GM23338 (cell line): ENCODE results near the gene BIRC6.

Source experiments
- CREB1 ChIP-seq: fragments of 250-450 bp; sonication (Bioruptor Pico); IDR thresholded peaks from 2 replicates; pipeline ENCODE4 v1.5.0; 2020; ENCODE audit warnings: low read depth, mild to moderate bottlenecking, moderate library complexity
- EZH2 ChIP-seq: fragments of 200-600 bp; sonication (generic); IDR thresholded peaks from one replicate; pipeline ENCODE4 v1.8.0; 2017; ENCODE audit warnings: antibody characterized with exemption, mild to moderate bottlenecking, low read depth; ENCODE audit not compliant: unreplicated experiment
- EZH2phosphoT487 ChIP-seq: fragments of 200-600 bp; sonication (generic); IDR thresholded peaks from one replicate; pipeline ENCODE4 v1.8.1; 2018; ENCODE audit warnings: antibody characterized with exemption; ENCODE audit not compliant: unreplicated experiment
- JUNB ChIP-seq: IDR thresholded peaks from one replicate; pipeline ENCODE4 v1.6.1; 2016; ENCODE audit warnings: antibody characterized with exemption; ENCODE audit not compliant: unreplicated experiment
- NANOG ChIP-seq: IDR thresholded peaks from 2 replicates; pipeline ENCODE4 v1.6.1; 2016; ENCODE audit warnings: antibody characterized with exemption, borderline replicate concordance
- POLR2AphosphoS5 ChIP-seq: IDR thresholded peaks from 2 replicates; pipeline ENCODE4 v1.6.1; 2016; ENCODE audit warnings: antibody characterized with exemption, low read depth
- STAT1 ChIP-seq: IDR thresholded peaks from one replicate; pipeline ENCODE4 v1.6.1; 2016; ENCODE audit warnings: antibody characterized with exemption; ENCODE audit not compliant: unreplicated experiment
- ZNF114 ChIP-seq: fragments of 250-450 bp; sonication (Bioruptor Pico); IDR thresholded peaks from 2 replicates; pipeline ENCODE4 v1.5.0; 2020; ENCODE audit warnings: mild to moderate bottlenecking, moderate library complexity
- ZNF331 ChIP-seq: fragments of 250-450 bp; sonication (Bioruptor Pico); IDR thresholded peaks from 2 replicates; pipeline ENCODE4 v1.5.0; 2020; ENCODE audit warnings: low read depth, mild to moderate bottlenecking, moderate library complexity
- TF ChIP-seq, protein P1 (sequence below), 2 experiments: fragments of 200-600 bp in 1 of 2; sonication (generic) in 1 of 2; conservative IDR thresholded peaks; 2 replicates each; pipeline versions ENCODE4 v1.5.1 to v1.6.1; 2016 to 2017; ENCODE audit warnings: antibody characterized with exemption in 2 of 2, low read depth in 2 of 2, mild to moderate bottlenecking in 2 of 2, moderate library complexity in 1 of 2
- TF ChIP-seq, protein P2 (sequence below): IDR thresholded peaks from one replicate; pipeline ENCODE4 v1.6.1; 2018; ENCODE audit warnings: antibody characterized with exemption; ENCODE audit not compliant: unreplicated experiment
- TF ChIP-seq, protein P3 (sequence below): IDR thresholded peaks from 2 replicates; pipeline ENCODE4 v1.6.1; 2016; ENCODE audit warnings: antibody characterized with exemption
- TF ChIP-seq, protein P4 (sequence below): fragments of 250-450 bp; sonication (Bioruptor Pico); IDR thresholded peaks from 2 replicates; pipeline ENCODE4 v1.5.0; 2020; ENCODE audit warnings: mild to moderate bottlenecking, moderate library complexity

DNA sequence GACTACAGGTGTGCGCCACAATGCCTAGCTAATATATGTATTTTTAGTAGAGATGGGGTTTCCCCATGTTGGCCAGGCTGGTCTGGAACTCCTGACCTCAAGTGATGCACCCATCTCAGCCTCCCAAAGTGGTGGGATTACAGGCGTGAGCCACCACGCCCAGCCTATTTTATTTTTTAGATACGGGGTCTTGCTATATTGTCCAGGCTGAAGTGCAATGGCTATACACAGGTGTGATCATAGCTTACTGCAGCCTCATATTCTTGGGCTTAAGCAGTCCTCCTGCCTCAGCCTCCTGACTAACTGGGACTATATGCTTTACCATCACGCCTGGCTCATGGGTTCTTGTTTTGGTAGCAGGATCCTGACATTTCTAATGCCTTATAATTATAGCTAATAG, 42.4 kb downstream of the BIRC6 start:
- TF ChIP-seq EZH2phosphoT487 (no peak), NANOG (no peak), EZH2 (no peak), ZNF114 (no peak), STAT1 (no peak), POLR2AphosphoS5 (no peak), CREB1 (CRISPR knock-in tag) (no peak), ZNF331 (CRISPR knock-in tag) (no peak), JUNB (no peak)
- TF ChIP-seq, protein P1, sequence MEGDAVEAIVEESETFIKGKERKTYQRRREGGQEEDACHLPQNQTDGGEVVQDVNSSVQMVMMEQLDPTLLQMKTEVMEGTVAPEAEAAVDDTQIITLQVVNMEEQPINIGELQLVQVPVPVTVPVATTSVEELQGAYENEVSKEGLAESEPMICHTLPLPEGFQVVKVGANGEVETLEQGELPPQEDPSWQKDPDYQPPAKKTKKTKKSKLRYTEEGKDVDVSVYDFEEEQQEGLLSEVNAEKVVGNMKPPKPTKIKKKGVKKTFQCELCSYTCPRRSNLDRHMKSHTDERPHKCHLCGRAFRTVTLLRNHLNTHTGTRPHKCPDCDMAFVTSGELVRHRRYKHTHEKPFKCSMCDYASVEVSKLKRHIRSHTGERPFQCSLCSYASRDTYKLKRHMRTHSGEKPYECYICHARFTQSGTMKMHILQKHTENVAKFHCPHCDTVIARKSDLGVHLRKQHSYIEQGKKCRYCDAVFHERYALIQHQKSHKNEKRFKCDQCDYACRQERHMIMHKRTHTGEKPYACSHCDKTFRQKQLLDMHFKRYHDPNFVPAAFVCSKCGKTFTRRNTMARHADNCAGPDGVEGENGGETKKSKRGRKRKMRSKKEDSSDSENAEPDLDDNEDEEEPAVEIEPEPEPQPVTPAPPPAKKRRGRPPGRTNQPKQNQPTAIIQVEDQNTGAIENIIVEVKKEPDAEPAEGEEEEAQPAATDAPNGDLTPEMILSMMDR (conservative IDR thresholded peaks at IDR 0.05; ENCODE audit: low read depth in 2 of 2): no peak
- TF ChIP-seq, protein P2, sequence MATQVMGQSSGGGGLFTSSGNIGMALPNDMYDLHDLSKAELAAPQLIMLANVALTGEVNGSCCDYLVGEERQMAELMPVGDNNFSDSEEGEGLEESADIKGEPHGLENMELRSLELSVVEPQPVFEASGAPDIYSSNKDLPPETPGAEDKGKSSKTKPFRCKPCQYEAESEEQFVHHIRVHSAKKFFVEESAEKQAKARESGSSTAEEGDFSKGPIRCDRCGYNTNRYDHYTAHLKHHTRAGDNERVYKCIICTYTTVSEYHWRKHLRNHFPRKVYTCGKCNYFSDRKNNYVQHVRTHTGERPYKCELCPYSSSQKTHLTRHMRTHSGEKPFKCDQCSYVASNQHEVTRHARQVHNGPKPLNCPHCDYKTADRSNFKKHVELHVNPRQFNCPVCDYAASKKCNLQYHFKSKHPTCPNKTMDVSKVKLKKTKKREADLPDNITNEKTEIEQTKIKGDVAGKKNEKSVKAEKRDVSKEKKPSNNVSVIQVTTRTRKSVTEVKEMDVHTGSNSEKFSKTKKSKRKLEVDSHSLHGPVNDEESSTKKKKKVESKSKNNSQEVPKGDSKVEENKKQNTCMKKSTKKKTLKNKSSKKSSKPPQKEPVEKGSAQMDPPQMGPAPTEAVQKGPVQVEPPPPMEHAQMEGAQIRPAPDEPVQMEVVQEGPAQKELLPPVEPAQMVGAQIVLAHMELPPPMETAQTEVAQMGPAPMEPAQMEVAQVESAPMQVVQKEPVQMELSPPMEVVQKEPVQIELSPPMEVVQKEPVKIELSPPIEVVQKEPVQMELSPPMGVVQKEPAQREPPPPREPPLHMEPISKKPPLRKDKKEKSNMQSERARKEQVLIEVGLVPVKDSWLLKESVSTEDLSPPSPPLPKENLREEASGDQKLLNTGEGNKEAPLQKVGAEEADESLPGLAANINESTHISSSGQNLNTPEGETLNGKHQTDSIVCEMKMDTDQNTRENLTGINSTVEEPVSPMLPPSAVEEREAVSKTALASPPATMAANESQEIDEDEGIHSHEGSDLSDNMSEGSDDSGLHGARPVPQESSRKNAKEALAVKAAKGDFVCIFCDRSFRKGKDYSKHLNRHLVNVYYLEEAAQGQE: no peak
- TF ChIP-seq, protein P3, sequence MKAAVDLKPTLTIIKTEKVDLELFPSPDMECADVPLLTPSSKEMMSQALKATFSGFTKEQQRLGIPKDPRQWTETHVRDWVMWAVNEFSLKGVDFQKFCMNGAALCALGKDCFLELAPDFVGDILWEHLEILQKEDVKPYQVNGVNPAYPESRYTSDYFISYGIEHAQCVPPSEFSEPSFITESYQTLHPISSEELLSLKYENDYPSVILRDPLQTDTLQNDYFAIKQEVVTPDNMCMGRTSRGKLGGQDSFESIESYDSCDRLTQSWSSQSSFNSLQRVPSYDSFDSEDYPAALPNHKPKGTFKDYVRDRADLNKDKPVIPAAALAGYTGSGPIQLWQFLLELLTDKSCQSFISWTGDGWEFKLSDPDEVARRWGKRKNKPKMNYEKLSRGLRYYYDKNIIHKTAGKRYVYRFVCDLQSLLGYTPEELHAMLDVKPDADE: no peak
- TF ChIP-seq, protein P4, sequence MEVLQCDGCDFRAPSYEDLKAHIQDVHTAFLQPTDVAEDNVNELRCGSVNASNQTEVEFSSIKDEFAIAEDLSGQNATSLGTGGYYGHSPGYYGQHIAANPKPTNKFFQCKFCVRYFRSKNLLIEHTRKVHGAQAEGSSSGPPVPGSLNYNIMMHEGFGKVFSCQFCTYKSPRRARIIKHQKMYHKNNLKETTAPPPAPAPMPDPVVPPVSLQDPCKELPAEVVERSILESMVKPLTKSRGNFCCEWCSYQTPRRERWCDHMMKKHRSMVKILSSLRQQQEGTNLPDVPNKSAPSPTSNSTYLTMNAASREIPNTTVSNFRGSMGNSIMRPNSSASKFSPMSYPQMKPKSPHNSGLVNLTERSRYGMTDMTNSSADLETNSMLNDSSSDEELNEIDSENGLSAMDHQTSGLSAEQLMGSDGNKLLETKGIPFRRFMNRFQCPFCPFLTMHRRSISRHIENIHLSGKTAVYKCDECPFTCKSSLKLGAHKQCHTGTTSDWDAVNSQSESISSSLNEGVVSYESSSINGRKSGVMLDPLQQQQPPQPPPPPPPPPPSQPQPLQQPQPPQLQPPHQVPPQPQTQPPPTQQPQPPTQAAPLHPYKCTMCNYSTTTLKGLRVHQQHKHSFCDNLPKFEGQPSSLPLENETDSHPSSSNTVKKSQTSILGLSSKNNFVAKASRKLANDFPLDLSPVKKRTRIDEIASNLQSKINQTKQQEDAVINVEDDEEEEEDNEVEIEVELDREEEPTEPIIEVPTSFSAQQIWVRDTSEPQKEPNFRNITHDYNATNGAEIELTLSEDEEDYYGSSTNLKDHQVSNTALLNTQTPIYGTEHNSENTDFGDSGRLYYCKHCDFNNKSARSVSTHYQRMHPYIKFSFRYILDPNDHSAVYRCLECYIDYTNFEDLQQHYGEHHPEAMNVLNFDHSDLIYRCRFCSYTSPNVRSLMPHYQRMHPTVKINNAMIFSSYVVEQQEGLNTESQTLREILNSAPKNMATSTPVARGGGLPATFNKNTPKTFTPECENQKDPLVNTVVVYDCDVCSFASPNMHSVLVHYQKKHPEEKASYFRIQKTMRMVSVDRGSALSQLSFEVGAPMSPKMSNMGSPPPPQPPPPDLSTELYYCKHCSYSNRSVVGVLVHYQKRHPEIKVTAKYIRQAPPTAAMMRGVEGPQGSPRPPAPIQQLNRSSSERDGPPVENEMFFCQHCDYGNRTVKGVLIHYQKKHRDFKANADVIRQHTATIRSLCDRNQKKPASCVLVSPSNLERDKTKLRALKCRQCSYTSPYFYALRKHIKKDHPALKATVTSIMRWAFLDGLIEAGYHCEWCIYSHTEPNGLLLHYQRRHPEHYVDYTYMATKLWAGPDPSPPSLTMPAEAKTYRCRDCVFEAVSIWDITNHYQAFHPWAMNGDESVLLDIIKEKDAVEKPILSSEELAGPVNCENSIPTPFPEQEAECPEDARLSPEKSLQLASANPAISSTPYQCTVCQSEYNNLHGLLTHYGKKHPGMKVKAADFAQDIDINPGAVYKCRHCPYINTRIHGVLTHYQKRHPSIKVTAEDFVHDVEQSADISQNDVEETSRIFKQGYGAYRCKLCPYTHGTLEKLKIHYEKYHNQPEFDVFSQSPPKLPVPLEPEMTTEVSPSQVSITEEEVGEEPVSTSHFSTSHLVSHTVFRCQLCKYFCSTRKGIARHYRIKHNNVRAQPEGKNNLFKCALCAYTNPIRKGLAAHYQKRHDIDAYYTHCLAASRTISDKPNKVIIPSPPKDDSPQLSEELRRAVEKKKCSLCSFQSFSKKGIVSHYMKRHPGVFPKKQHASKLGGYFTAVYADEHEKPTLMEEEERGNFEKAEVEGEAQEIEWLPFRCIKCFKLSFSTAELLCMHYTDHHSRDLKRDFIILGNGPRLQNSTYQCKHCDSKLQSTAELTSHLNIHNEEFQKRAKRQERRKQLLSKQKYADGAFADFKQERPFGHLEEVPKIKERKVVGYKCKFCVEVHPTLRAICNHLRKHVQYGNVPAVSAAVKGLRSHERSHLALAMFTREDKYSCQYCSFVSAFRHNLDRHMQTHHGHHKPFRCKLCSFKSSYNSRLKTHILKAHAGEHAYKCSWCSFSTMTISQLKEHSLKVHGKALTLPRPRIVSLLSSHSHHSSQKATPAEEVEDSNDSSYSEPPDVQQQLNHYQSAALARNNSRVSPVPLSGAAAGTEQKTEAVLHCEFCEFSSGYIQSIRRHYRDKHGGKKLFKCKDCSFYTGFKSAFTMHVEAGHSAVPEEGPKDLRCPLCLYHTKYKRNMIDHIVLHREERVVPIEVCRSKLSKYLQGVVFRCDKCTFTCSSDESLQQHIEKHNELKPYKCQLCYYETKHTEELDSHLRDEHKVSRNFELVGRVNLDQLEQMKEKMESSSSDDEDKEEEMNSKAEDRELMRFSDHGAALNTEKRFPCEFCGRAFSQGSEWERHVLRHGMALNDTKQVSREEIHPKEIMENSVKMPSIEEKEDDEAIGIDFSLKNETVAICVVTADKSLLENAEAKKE (CRISPR knock-in tag): no peak
